WTC11 (cell line): ENCODE data around the gene ESX1.
"Not testable (repeated sequence)": the region's sequence is repeated elsewhere in the genome, so short reads cannot be mapped to it uniquely, and the experiment has no call there.

ENCODE experiments used
- NFE2L1 ChIP-seq: sonication (generic); formaldehyde crosslinking; IDR thresholded peaks from 2 replicates; pipeline ENCODE4 v1.8.1; 2023; ENCODE audit warnings: missing genetic modification reagents
- TF ChIP-seq, protein P1 (sequence below): fragments of 200-600 bp; IDR thresholded peaks from 2 replicates; pipeline ENCODE4 v1.8.0; 2022; ENCODE audit warnings: antibody characterized with exemption

DNA sequence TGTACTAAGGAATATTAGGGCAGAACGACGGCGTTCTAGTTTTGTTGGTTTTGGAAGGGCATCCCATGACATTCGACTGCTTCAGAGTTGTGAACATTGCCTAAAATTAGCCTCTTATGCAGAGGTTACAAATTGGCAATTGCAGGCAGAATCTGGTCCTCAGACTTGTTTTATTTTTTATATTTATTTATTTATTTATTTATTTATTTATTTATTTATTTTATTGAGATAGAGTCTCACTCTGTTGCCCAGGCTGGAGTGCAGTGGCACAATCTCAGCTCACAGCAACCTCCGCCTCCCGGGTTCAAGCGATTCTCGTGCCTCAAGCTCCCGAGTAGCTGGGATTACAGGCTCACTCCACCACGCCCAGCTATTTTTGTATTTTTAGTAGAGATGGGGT is 24.7 kb downstream of the ESX1 start:
- not testable (repeated sequence) for TF ChIP-seq NFE2L1 (CRISPR knock-in tag)
- TF ChIP-seq, protein P1, sequence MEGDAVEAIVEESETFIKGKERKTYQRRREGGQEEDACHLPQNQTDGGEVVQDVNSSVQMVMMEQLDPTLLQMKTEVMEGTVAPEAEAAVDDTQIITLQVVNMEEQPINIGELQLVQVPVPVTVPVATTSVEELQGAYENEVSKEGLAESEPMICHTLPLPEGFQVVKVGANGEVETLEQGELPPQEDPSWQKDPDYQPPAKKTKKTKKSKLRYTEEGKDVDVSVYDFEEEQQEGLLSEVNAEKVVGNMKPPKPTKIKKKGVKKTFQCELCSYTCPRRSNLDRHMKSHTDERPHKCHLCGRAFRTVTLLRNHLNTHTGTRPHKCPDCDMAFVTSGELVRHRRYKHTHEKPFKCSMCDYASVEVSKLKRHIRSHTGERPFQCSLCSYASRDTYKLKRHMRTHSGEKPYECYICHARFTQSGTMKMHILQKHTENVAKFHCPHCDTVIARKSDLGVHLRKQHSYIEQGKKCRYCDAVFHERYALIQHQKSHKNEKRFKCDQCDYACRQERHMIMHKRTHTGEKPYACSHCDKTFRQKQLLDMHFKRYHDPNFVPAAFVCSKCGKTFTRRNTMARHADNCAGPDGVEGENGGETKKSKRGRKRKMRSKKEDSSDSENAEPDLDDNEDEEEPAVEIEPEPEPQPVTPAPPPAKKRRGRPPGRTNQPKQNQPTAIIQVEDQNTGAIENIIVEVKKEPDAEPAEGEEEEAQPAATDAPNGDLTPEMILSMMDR = not testable (repeated sequence)
